SK-N-SH (cell line): ENCODE results near the gene ZNF845. TPM values are rescaled to one million over a fixed set of nuclear protein-coding genes. Genes with fewer than 3 reads are reported as not detected.
"Not testable (repeated sequence)": the region's sequence is repeated elsewhere in the genome, so short reads cannot be mapped to it uniquely, and the experiment has no call there.

Experiments used
- CTCF ChIA-PET: fragments of 300-600, 350-600 bp; formaldehyde crosslinking; extraction: SDS; loops from one replicate; lab custom pipeline; 2021; lab: Yijun Ruan, JAX
- POLR2A ChIA-PET: fragments of 350-600 bp; sonication (Branson Sonifier 250); formaldehyde crosslinking; extraction: SDS; loops from one replicate; lab custom pipeline; 2020; ENCODE audit warnings: antibody characterized with exemption, inconsistent platforms; lab: Yijun Ruan, JAX
- DNase-seq: peaks from one replicate; pipeline ENCODE4 v3.0.0; 2012
- H2AFZ ChIP-seq: fragments of 200-600 bp; sonication (generic); 2 replicates; pipeline ENCODE4 v1.8.1; 2016; ENCODE audit warnings: antibody characterized with exemption, mild to moderate bottlenecking, low read depth
- H3F3A ChIP-seq: fragments of 200-600 bp; sonication (generic); replicated peaks from 2 replicates; pipeline ENCODE3; 2016; ENCODE audit warnings: antibody characterized with exemption, mild to moderate bottlenecking; ENCODE audit not compliant: insufficient read depth
- H3K27ac ChIP-seq, 2 experiments: fragments of 200-500 bp in 1 of 2; fragments of 200-600 bp in 1 of 2; sonication (Bioruptor generic) in 1 of 2; sonication (generic), shearing (Covaris generic) in 1 of 2; 2 replicates each; pipeline versions ENCODE4 v1.5.1 to v1.6.1; 2014 to 2016; ENCODE audit warnings: low read depth in 2 of 2, inconsistent platforms in 1 of 2, low read length in 1 of 2, mild to moderate bottlenecking in 1 of 2, mixed read lengths in 1 of 2
- H3K27me3 ChIP-seq: fragments of 200-600 bp; sonication (generic), shearing (Covaris generic); 2 replicates; pipeline ENCODE4 v1.6.1; 2016; ENCODE audit warnings: mixed run types; ENCODE audit not compliant: insufficient read depth
- H3K36me3 ChIP-seq, 2 experiments: fragments of 200-500 bp in 1 of 2; fragments of 200-600 bp in 1 of 2; sonication (Bioruptor generic) in 1 of 2; sonication (generic) in 1 of 2; replicated peaks in 1 of 2; 2 replicates each; pipeline versions ENCODE3 to v1.5.1; 2014 to 2016; ENCODE audit warnings: low read length in 1 of 2, mild to moderate bottlenecking in 1 of 2; ENCODE audit not compliant: insufficient read depth in 2 of 2, control insufficient read depth in 1 of 2
- H3K4me1 ChIP-seq, 2 experiments: fragments of 200-500 bp in 1 of 2; fragments of 200-600 bp in 1 of 2; sonication (Bioruptor generic) in 1 of 2; sonication (generic), shearing (Covaris generic) in 1 of 2; 2 replicates each; pipeline versions ENCODE4 v1.5.1 to v1.6.1; 2014 to 2016; ENCODE audit warnings: low read depth in 1 of 2, low read length in 1 of 2, mixed run types in 1 of 2; ENCODE audit not compliant: insufficient read depth in 2 of 2, control insufficient read depth in 1 of 2
- H3K4me2 ChIP-seq: fragments of 200-600 bp; sonication (generic), shearing (Covaris generic); 2 replicates; pipeline ENCODE4 v1.6.1; 2017; ENCODE audit warnings: mixed run types
- H3K4me3 ChIP-seq, 2 experiments: fragments of 200-500 bp in 1 of 2; fragments of 200-600 bp in 1 of 2; sonication (Bioruptor generic) in 1 of 2; sonication (generic), shearing (Covaris generic) in 1 of 2; 2 replicates each; pipeline versions ENCODE4 v1.5.1 to v1.8.1; 2014 to 2016; ENCODE audit warnings: low read depth in 2 of 2, inconsistent platforms in 1 of 2, low read length in 1 of 2, mild to moderate bottlenecking in 1 of 2, mixed read lengths in 1 of 2, moderate library complexity in 1 of 2
- H3K79me2 ChIP-seq: fragments of 200-600 bp; sonication (generic); 2 replicates; pipeline ENCODE4 v1.8.1; 2017; ENCODE audit warnings: mild to moderate bottlenecking; ENCODE audit not compliant: insufficient read depth
- H3K9ac ChIP-seq: fragments of 200-600 bp; sonication (generic); 2 replicates; pipeline ENCODE4 v1.6.1; 2017; ENCODE audit warnings: mixed run types
- H3K9me2 ChIP-seq: fragments of 200-600 bp; sonication (generic); 2 replicates; pipeline ENCODE4 v1.6.1; 2017; ENCODE audit warnings: mixed run types
- H3K9me3 ChIP-seq: fragments of 200-600 bp; sonication (generic); 2 replicates; pipeline ENCODE4 v1.6.1; 2017; ENCODE audit warnings: mixed run types, mild to moderate bottlenecking, moderate library complexity
- H4K20me1 ChIP-seq: fragments of 200-600 bp; sonication (generic); 2 replicates; pipeline ENCODE4 v1.6.1; 2017; ENCODE audit warnings: mild to moderate bottlenecking, mixed run types; ENCODE audit not compliant: insufficient read depth
- ELF1 ChIP-seq: IDR thresholded peaks from 2 replicates; pipeline ENCODE4 v1.4.0; 2012
- GATA2 ChIP-seq: sonication (generic); formaldehyde crosslinking; IDR thresholded peaks from 2 replicates; pipeline ENCODE4 v1.5.0; 2020; ENCODE audit warnings: mild to moderate bottlenecking, missing genetic modification reagents
- MXI1 ChIP-seq: IDR thresholded peaks from 2 replicates; pipeline ENCODE4 v1.6.1; 2012; ENCODE audit warnings: mild to moderate bottlenecking, low read depth, low read length, improper control_type of control experiment
- NFIC ChIP-seq: IDR thresholded peaks from 2 replicates; pipeline ENCODE4 v1.4.0; 2012; ENCODE audit warnings: borderline replicate concordance
- RCOR1 ChIP-seq: fragments of 150-350 bp; IDR thresholded peaks from 2 replicates; pipeline ENCODE4 v1.6.1; 2017; ENCODE audit warnings: antibody characterized with exemption, low read length
- RFX5 ChIP-seq: IDR thresholded peaks from 2 replicates; pipeline ENCODE4 v1.6.1; 2012; ENCODE audit warnings: mild to moderate bottlenecking, improper control_type of control experiment, low read length
- RXRA ChIP-seq: IDR thresholded peaks from 2 replicates; pipeline ENCODE4 v1.4.0; 2012; ENCODE audit warnings: low read depth, mild to moderate bottlenecking, borderline replicate concordance
- SIN3A ChIP-seq: IDR thresholded peaks from 2 replicates; pipeline ENCODE4 v1.6.1; 2012; ENCODE audit warnings: low read depth, mild to moderate bottlenecking, low read length, moderate library complexity, borderline replicate concordance
- TAF1 ChIP-seq: IDR thresholded peaks from 2 replicates; pipeline ENCODE4 v1.6.1; 2012; ENCODE audit warnings: low read depth, mild to moderate bottlenecking, low read length, moderate library complexity, borderline replicate concordance
- WGBS: methylation state at CpG from one replicate; pipeline ENCODE4 v1.1.6; 2017; ENCODE audit warnings: low lambda C conversion rate; 5-methylcytosine and 5-hydroxymethylcytosine counted together
- polyA plus RNA-seq, 3 experiments: library from polyadenylated mRNA; depleted of rRNA; stranded (reverse); fragments of >200 nt; gene quantifications; 2 replicates each; pipeline ENCODE4 v1.2.3, GENCODE V29; 2012
- TF ChIP-seq, protein P1 (sequence below): IDR thresholded peaks from 2 replicates; pipeline ENCODE4 v1.6.1; 2012; ENCODE audit warnings: mild to moderate bottlenecking, low read depth, low read length, moderate library complexity
- TF ChIP-seq, protein P2 (sequence below): IDR thresholded peaks from 2 replicates; pipeline ENCODE4 v1.4.0; 2012; ENCODE audit warnings: low read depth, borderline replicate concordance
- TF ChIP-seq, protein P3 (sequence below): fragments of 150-350 bp; IDR thresholded peaks from 2 replicates; pipeline ENCODE4 v1.6.1; 2017; ENCODE audit warnings: antibody characterized with exemption, low read length, low read depth, borderline replicate concordance
- TF ChIP-seq, protein P4 (sequence below): IDR thresholded peaks from 2 replicates; pipeline ENCODE4 v1.4.0; 2012; ENCODE audit warnings: low read depth

ZNF845 gene
- polyA plus RNA-seq, 1 of the 3 experiments (the other 2 are of a cell fraction), result 0.77 TPM

DNA sequence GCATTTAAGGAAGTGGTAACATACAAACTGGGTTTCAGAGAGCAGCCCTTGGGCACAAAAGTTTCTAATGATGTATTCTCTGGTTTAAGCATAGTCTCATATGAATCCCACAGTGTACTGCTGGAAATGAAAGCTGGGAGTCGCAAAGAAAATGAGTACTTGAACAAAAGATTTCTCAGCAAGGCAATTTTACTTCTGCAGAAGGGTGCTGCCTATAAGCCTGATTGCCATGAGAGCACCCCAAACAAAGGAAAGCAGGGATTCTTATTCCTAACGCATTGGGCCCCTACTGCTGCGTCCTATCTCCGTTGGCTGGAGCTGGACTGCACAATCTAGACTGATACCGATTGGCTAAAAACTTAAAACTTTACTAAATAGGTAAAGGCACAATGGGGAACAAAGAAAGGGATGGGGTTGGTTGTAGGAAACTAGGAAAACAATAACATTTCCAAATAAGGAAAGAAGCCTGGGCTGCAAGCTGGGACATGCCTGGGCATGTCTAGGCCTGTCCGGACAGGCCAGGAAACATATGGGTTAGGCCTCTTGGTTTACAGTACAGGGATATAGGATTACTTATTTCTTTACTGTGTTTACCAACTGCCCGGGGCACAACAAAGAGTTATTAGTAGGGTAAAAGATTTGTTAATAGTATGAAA is 38.6 kb upstream of the ZNF845 start:
- ChIA-PET CTCF (interaction anchor here (0.9 kb wide), 1 partner anchor 13 kb away, joined by 3 read pairs; no protein-coding TSS in a partner anchor), POLR2A (interaction anchor here (0.6 kb wide), 1 partner anchor 38 kb away, joined by 3 read pairs; the partner anchor contains the start of gene ZNF845)
- Histone ChIP-seq H3K9me2 (no peaks in the 10 kb centered on the region), H4K20me1 (no peaks in the 10 kb centered on the region), H3K9ac (no peak overlapping the region), H3F3A (no peaks in the 10 kb centered on the region), H3K4me1 (no peaks in the 10 kb centered on the region), H3K4me2 (no peak overlapping the region), H2AFZ (no peak overlapping the region), H3K4me3 (no peak overlapping the region), H3K27ac (no peak overlapping the region), H3K27me3 (no peaks in the 10 kb centered on the region), H3K9me3 (peaks cover 9% of the 10 kb centered on the region; the same call in 1 of the 2 replicates), H3K79me2 (no peaks in the 10 kb centered on the region), H3K36me3 (no peaks in the 10 kb centered on the region)
- TF ChIP-seq NFIC (no peak), RFX5 (no peak), SIN3A (no peak), ELF1 (no peak), RXRA (no peak), TAF1 (no peak), RCOR1 (no peak), MXI1 (no peak), GATA2 (CRISPR knock-in tag) (no peak)
- TF ChIP-seq, protein P1, sequence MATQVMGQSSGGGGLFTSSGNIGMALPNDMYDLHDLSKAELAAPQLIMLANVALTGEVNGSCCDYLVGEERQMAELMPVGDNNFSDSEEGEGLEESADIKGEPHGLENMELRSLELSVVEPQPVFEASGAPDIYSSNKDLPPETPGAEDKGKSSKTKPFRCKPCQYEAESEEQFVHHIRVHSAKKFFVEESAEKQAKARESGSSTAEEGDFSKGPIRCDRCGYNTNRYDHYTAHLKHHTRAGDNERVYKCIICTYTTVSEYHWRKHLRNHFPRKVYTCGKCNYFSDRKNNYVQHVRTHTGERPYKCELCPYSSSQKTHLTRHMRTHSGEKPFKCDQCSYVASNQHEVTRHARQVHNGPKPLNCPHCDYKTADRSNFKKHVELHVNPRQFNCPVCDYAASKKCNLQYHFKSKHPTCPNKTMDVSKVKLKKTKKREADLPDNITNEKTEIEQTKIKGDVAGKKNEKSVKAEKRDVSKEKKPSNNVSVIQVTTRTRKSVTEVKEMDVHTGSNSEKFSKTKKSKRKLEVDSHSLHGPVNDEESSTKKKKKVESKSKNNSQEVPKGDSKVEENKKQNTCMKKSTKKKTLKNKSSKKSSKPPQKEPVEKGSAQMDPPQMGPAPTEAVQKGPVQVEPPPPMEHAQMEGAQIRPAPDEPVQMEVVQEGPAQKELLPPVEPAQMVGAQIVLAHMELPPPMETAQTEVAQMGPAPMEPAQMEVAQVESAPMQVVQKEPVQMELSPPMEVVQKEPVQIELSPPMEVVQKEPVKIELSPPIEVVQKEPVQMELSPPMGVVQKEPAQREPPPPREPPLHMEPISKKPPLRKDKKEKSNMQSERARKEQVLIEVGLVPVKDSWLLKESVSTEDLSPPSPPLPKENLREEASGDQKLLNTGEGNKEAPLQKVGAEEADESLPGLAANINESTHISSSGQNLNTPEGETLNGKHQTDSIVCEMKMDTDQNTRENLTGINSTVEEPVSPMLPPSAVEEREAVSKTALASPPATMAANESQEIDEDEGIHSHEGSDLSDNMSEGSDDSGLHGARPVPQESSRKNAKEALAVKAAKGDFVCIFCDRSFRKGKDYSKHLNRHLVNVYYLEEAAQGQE, result no peak
- TF ChIP-seq, protein P2, sequence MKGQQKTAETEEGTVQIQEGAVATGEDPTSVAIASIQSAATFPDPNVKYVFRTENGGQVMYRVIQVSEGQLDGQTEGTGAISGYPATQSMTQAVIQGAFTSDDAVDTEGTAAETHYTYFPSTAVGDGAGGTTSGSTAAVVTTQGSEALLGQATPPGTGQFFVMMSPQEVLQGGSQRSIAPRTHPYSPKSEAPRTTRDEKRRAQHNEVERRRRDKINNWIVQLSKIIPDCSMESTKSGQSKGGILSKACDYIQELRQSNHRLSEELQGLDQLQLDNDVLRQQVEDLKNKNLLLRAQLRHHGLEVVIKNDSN, result no peak
- TF ChIP-seq, protein P3, sequence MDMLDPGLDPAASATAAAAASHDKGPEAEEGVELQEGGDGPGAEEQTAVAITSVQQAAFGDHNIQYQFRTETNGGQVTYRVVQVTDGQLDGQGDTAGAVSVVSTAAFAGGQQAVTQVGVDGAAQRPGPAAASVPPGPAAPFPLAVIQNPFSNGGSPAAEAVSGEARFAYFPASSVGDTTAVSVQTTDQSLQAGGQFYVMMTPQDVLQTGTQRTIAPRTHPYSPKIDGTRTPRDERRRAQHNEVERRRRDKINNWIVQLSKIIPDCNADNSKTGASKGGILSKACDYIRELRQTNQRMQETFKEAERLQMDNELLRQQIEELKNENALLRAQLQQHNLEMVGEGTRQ, result no peak
- TF ChIP-seq, protein P4, sequence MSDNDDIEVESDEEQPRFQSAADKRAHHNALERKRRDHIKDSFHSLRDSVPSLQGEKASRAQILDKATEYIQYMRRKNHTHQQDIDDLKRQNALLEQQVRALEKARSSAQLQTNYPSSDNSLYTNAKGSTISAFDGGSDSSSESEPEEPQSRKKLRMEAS, result no peak
- 4% methylated on average over 7 of the region's 7 CpGs for WGBS
- no peak for DNase-seq

DNA sequence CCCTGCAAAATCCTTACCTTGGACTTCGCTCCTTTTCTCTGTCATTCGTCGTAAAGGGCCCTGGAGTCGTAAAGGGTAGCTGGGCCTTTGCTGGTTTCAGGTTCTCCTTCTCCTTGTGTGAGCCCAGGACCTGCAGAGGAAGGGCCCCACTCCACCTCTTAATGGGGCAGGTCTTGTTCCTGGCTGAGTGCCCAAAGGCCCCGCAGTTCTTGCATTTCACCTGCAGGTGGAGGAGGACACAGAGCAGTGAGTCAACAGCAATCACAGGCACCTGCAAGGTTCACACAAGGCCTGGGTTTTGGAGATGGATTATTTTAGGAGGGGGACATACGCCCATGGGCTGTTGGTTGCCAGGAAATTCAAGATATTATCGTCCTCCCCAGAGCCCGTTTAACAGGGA is 32.2 kb upstream of the ZNF845 start:
- H4K20me1 ChIP-seq, H3K4me1 ChIP-seq, POLR2A ChIA-PET, H3K9me2 ChIP-seq, H2AFZ ChIP-seq, H3K79me2 ChIP-seq, H3K4me2 ChIP-seq, H3K36me3 ChIP-seq, H3K9ac ChIP-seq, H3K27ac ChIP-seq, H3K27me3 ChIP-seq, DNase-seq, H3K9me3 ChIP-seq, H3F3A ChIP-seq, CTCF ChIA-PET, H3K4me3 ChIP-seq: not testable (repeated sequence)
- no CpG with 5 or more reads among the region's 8 CpGs for WGBS
